Thoracic aorta (tissue), 2 donors: ENCODE data around the gene ARMC7. TPM values are rescaled to one million over a fixed set of nuclear protein-coding genes. Genes with fewer than 3 reads are reported as not detected.
"Not testable (repeated sequence)": the region's sequence is repeated elsewhere in the genome, so short reads cannot be mapped to it uniquely, and the experiment has no call there.

ENCODE experiments used
- ATAC-seq: fragments of 150-250 bp; one replicate; pipeline ENCODE4 v1.8.0; 2017; ENCODE audit warnings: low read depth; ENCODE audit not compliant: insufficient number of reproducible peaks, low FRiP score
- DNase-seq: peaks from one replicate; pipeline ENCODE4 v3.0.0-alpha.2; 2020; ENCODE audit warnings: low spot score
- H3K27ac ChIP-seq, 2 donors: fragments of 200-600 bp; sonication (generic); 1 replicate in 1 of 2; 2 replicates in 1 of 2; pipeline ENCODE4 v1.5.1; 2016; ENCODE audit warnings: mild to moderate bottlenecking in 2 of 2, moderate library complexity in 2 of 2
- H3K27me3 ChIP-seq: fragments of 200-600 bp; sonication (generic); replicated peaks from 2 replicates; pipeline ENCODE4 v1.6.0; 2016; ENCODE audit warnings: mild to moderate bottlenecking; ENCODE audit not compliant: insufficient read depth
- H3K36me3 ChIP-seq: fragments of 200-600 bp; sonication (generic); one replicate; pipeline ENCODE4 v1.5.1; 2016
- H3K4me1 ChIP-seq, 2 donors: fragments of 200-600 bp; sonication (generic); 1 replicate in 1 of 2; 2 replicates in 1 of 2; pipeline versions ENCODE4 v1.5.1 to v1.6.0; 2016; ENCODE audit warnings: low read depth in 2 of 2, mild to moderate bottlenecking in 1 of 2; ENCODE audit not compliant: control insufficient read depth in 1 of 2
- H3K4me3 ChIP-seq: fragments of 200-600 bp; sonication (generic); 2 replicates; pipeline ENCODE4 v1.5.1; 2016; ENCODE audit warnings: mild to moderate bottlenecking
- H3K9me3 ChIP-seq: fragments of 200-600 bp; sonication (generic); 2 replicates; pipeline ENCODE4 v1.5.1; 2016
- total RNA-seq, 2 donors: library from RNA; depleted of rRNA; stranded (reverse); fragments of >200 nt; gene quantifications; one replicate each; pipeline versions ENCODE4 v1.1.0 to v1.2.3, GENCODE V29; 2016
- TF ChIP-seq, protein P1 (sequence below): fragments of 200-600 bp; sonication (generic); IDR thresholded peaks from one replicate; pipeline ENCODE4 v1.5.1; 2019; ENCODE audit warnings: antibody characterized with exemption

ARMC7 gene
- total RNA-seq, 2 donors from 2014 or later = 6.1 to 7.6 TPM

- DNase-seq (no peak), ATAC-seq (no peak)
- Histone ChIP-seq H3K4me3 (no peak overlapping the region), H3K4me1 (peaks cover under 1 to 3% of the 10 kb centered on the region in 2 donors), H3K27ac (no peak overlapping the region), H3K27me3 (no peaks in the 10 kb centered on the region), H3K9me3 (no peaks in the 10 kb centered on the region), H3K36me3 (no peaks in the 10 kb centered on the region)
- TF ChIP-seq, protein P1, sequence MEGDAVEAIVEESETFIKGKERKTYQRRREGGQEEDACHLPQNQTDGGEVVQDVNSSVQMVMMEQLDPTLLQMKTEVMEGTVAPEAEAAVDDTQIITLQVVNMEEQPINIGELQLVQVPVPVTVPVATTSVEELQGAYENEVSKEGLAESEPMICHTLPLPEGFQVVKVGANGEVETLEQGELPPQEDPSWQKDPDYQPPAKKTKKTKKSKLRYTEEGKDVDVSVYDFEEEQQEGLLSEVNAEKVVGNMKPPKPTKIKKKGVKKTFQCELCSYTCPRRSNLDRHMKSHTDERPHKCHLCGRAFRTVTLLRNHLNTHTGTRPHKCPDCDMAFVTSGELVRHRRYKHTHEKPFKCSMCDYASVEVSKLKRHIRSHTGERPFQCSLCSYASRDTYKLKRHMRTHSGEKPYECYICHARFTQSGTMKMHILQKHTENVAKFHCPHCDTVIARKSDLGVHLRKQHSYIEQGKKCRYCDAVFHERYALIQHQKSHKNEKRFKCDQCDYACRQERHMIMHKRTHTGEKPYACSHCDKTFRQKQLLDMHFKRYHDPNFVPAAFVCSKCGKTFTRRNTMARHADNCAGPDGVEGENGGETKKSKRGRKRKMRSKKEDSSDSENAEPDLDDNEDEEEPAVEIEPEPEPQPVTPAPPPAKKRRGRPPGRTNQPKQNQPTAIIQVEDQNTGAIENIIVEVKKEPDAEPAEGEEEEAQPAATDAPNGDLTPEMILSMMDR = no peak
These were observed 26.2 kb downstream of the ARMC7 start for GRCh38 chr17:75135946-75136345.

GRCh38 chr17:75137762-75138161 lies 28.0 kb downstream of the ARMC7 start:
- ATAC-seq, H3K4me1 ChIP-seq, H3K27ac ChIP-seq, DNase-seq, H3K36me3 ChIP-seq, H3K9me3 ChIP-seq, H3K4me3 ChIP-seq, H3K27me3 ChIP-seq: not testable (repeated sequence)

GRCh38 chr17:75138519-75138918 lies 28.8 kb downstream of the ARMC7 start:
- Histone ChIP-seq H3K4me1 (no peaks in the 10 kb centered on the region), H3K4me3 (no peak overlapping the region), H3K27ac (no peak overlapping the region), H3K36me3 (no peaks in the 10 kb centered on the region), H3K9me3 (no peaks in the 10 kb centered on the region), H3K27me3 (no peaks in the 10 kb centered on the region)
- DNase-seq (no peak), ATAC-seq (no peak)
- TF ChIP-seq, protein P1 = no peak

GRCh38 chr17:75142236-75142971 lies 32.6 kb downstream of the ARMC7 start:
- TF ChIP-seq, protein P1 = no peak
- Histone ChIP-seq H3K27ac (no peak overlapping the region), H3K36me3 (no peaks in the 10 kb centered on the region), H3K9me3 (no peaks in the 10 kb centered on the region), H3K27me3 (no peaks in the 10 kb centered on the region), H3K4me1 (no peaks in the 10 kb centered on the region), H3K4me3 (no peak overlapping the region)
- DNase-seq (no peak), ATAC-seq (no peak)

GRCh38 chr17:75144816-75145512 lies 35.2 kb downstream of the ARMC7 start:
- no peak for DNase-seq
- no peak for ATAC-seq
- no peaks in the 10 kb centered on the region for H3K4me1 ChIP-seq
- no peaks in the 10 kb centered on the region for H3K9me3 ChIP-seq
- H3K36me3 ChIP-seq = no peaks in the 10 kb centered on the region
- H3K27me3 ChIP-seq = no peaks in the 10 kb centered on the region
- H3K27ac ChIP-seq = no peak overlapping the region
- H3K4me3 ChIP-seq = no peak overlapping the region
- TF ChIP-seq, protein P1 = no peak
